HL-60/S4 (cell line): ENCODE data around the gene CCDC9.
"Not testable (repeated sequence)": the region's sequence is repeated elsewhere in the genome, so short reads cannot be mapped to it uniquely, and the experiment has no call there.

Experiments
- in situ Hi-C: fragments of 300-500 bp; cut with MboI; formaldehyde crosslinking; loops from 2 replicates; pipeline ENCODE4 v1.14.3; 2022; ENCODE audit warnings: low sequenced_read_pairs

Gene CCDC9

GRCh38 chr19:47258434-47258833 lies 2.1 kb downstream of the CCDC9 start:
- in situ Hi-C loops: no loop called here

- in situ Hi-C loops: no loop called here
Measured at GRCh38 chr19:47258895-47259555, 2.7 kb downstream of the CCDC9 start.

GRCh38 chr19:47260476-47260875 lies 4.2 kb downstream of the CCDC9 start:
- in situ Hi-C loops: no loop called here

GRCh38 chr19:47261946-47262793 lies 5.8 kb downstream of the CCDC9 start:
- in situ Hi-C loops: not testable (repeated sequence)

GRCh38 chr19:47264629-47265028 lies 8.3 kb downstream of the CCDC9 start:
- in situ Hi-C loops: no loop called here

- in situ Hi-C loops: no loop called here
Measured at GRCh38 chr19:47266401-47266941, 10.1 kb downstream of the CCDC9 start.

GRCh38 chr19:47267350-47267759 lies 11.0 kb downstream of the CCDC9 start:
- in situ Hi-C loops: no loop called here

- in situ Hi-C loops: no loop called here
Measured at GRCh38 chr19:47268028-47268427, 11.7 kb downstream of the CCDC9 start.

- in situ Hi-C loops: no loop called here
Measured at GRCh38 chr19:47269596-47269995, 13.3 kb downstream of the CCDC9 start.

- in situ Hi-C loops: no loop called here
Measured at GRCh38 chr19:47270408-47270807, 14.1 kb downstream of the CCDC9 start.

- in situ Hi-C loops: no loop called here
Measured at GRCh38 chr19:47271949-47272348, 15.6 kb downstream of the CCDC9 start.

- in situ Hi-C loops: no loop called here
Measured at GRCh38 chr19:47272448-47273312, 16.4 kb downstream of the CCDC9 start.

GRCh38 chr19:47273313-47274070 lies 17.2 kb downstream of the CCDC9 start:
- in situ Hi-C loops: no loop called here

GRCh38 chr19:47274071-47274890 lies 18.0 kb downstream of the CCDC9 start, which contains the start of gene INAFM1:
TSS of gene INAFM1 (plus strand) at chr19:47274885. CDS start at chr19:47274920, 35 bp downstream.
- in situ Hi-C loops: no loop called here

GRCh38 chr19:47274891-47275761 lies 18.8 kb downstream of the CCDC9 start:
- in situ Hi-C loops: loop anchor here (25.0 kb wide), 1 partner anchor 412 kb away; no protein-coding TSS in a partner anchor

GRCh38 chr19:47275791-47276461 lies 19.6 kb downstream of the CCDC9 start:
- in situ Hi-C loops: loop anchor here (25.0 kb wide), 1 partner anchor 411 kb away; no protein-coding TSS in a partner anchor

GRCh38 chr19:47276513-47276912 lies 20.2 kb downstream of the CCDC9 start:
- in situ Hi-C loops: loop anchor here (25.0 kb wide), 1 partner anchor 411 kb away; no protein-coding TSS in a partner anchor
